GM19351 (cell line): ENCODE results near the gene CPD.
"Not testable (repeated sequence)": the region's sequence is repeated elsewhere in the genome, so short reads cannot be mapped to it uniquely, and the experiment has no call there.

ENCODE experiments used
- ATAC-seq: cut with Tn5 transposase; IDR thresholded peaks from one replicate; pipeline ENCODE4 v1.9.1; 2021; ENCODE audit warnings: mild to moderate bottlenecking, moderate library complexity; ENCODE audit not compliant: unreplicated experiment

The CPD gene

GRCh38 chr17:30424471-30424870 lies 45.7 kb downstream of the CPD start:
- ATAC-seq, result no peak

- no peak for ATAC-seq
These were observed 47.6 kb downstream of the CPD start for GRCh38 chr17:30426292-30426691.

DNA sequence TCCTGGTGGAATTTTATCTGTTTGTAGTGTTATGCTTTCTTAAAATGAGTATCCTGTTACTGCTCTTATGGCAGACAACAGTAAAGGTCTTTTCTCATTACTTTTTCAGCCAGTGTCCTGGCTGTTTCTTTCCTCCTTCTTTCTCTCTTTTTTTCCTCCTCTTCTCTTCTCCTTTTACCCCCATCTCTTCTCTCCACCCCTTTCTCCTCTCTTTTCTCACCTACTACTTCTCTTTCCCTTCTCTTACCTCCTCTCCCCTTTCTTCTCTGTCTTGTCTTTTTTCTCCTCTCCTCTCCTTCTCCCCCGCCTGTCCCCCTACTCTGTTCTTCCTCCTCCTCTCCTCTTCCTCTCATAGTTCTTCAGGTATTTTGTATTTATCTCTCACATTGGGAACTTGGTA lies 48.9 kb downstream of the CPD start:
- no peak for ATAC-seq

DNA sequence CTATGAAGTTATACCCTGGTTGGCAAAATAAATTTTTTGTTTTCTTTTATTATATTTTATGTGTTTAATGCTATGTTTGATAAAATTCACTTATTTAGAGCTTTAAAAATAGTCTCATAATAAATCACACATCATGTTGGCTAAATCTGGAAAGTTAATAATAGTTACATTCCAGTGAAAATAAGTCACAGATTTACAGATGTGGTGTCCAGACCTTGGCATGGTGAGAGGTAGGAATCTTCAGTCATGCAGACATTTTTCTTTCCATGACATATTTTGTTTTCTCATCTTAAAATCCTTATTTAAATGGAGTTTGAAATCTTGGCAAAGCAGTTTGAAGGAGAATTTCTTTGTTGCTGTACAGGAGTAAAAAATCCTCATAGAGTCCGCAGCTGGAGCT lies 50.4 kb downstream of the CPD start:
- no peak for ATAC-seq

- no peak for ATAC-seq
These were observed 54.8 kb downstream of the CPD start for GRCh38 chr17:30433514-30433913.

DNA sequence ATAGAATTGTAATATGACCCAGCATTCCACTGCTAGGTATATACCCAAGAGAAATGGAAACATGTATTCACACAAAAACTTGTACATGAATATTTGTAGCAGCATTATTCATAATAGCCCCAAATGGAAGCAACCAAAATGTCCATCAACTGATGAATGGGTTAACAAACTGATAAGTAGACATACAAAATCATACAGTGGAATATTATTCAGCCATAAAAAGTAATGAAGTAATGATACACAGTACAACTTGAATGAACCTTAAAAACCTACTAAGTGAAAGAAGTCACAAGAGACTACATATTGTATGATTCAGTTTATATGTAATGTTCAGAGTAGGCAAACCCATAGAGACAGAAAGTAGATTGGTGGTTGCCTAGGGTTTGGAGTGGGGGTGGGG lies 58.0 kb downstream of the CPD start:
- ATAC-seq, result no peak

- no peak for ATAC-seq
These were observed 65.0 kb downstream of the CPD start for GRCh38 chr17:30443721-30444120.

DNA sequence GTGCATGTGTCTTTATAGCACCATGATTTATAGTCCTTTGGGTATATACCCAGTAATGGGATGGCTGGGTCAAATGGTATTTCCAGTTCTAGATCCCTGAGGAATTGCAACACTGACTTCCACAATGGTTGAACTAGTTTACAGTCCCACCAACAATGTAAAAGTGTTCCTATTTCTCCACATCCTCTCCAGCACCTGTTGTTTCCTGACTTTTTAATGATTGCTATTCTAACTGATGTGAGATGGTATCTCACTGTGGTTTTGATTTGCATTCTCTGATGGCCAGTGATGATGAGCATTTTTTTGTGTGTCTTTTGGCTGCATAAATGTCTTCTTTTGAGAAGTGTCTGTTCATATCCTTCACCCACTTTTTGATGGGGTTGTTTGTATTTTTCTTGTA lies 67.9 kb downstream of the CPD start:
- not testable (repeated sequence) for ATAC-seq

DNA sequence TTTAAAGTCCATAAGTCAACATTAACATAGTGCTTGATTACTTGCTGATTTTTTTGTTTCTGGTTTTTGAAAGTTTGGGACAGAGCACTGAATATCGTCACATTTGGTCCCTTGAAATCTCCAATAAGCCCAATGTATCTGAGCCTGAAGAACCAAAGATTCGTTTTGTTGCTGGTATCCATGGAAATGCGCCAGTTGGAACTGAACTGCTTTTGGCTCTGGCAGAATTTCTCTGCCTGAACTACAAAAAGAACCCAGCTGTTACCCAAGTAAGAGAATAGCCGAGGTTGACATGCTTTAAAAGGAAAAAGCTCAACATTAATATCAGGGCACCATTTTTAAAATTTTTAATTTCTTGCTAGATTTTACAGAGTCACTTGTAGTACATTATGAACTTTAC lies 70.8 kb downstream of the CPD start:
- no peak for ATAC-seq

GRCh38 chr17:30450125-30451027 lies 71.6 kb downstream of the CPD start:
- ATAC-seq, result no peak

- ATAC-seq, result no peak
These were observed 75.9 kb downstream of the CPD start for GRCh38 chr17:30454635-30455034.

DNA sequence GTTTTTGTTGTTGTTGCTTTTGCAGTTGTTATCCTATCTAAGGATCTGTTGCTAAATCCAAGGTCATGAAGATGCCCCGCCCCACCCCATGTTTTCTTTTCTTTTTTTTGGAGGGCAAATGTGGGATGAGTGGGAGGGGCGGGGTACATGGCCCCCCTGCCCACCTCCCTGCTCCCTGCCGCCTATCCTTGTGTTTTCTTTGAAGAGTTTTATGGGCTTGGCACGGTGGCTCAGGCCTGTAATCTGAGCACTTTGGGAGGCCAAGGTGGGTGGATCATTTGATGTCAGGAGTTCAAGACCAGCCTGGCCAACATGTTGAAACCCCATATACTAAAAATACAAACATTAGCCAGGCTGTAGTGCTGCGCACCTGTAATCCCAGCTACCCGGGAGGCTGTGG lies 79.6 kb downstream of the CPD start:
- no peak for ATAC-seq

DNA sequence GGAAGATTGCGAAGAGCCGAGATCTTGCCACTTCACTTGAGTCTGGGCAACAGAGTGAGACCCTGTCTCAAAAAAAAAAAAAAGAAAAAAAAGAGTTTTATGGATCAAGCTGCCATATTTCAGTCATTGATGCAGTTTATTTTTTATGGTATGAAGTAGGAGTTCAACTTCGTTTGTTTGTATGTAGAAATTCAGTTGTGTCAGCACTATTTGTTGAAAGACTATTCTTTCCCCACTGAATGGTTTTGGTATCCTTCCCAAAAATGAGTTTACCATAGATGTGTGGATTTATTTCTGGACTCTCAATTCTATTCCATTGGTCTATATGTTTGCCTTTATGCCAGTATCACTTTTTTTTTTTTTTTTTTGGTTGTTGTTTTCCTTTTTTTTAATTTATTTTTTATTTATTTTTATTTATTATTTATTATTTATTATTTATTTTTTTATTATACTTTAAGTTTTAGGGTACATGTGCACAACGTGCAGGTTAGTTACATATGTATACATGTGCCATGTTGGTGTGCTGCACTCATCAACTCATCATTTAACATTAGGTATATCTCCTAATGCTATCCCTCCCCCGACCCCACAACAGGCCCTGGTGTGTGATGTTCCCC lies 80.2 kb downstream of the CPD start:
- not testable (repeated sequence) for ATAC-seq

DNA sequence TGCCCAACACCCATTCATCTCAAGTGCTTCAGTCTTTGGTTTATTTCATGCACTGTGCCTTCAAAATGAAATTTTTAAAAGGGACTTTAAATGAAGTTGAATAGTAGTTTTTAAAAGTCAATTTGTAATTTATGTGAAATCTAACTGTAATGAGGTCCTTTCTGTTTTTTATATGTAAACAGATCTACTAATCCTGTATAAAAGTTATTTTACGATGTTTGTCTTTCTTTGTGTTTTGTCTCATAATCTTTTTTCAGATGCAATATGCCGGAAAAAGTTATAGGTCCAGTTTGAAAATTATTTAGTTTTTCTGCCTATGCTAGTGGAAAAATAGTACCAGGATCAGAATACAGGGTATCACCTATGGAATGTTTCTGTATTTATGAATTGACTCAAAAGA lies 89.7 kb downstream of the CPD start:
- no peak for ATAC-seq

DNA sequence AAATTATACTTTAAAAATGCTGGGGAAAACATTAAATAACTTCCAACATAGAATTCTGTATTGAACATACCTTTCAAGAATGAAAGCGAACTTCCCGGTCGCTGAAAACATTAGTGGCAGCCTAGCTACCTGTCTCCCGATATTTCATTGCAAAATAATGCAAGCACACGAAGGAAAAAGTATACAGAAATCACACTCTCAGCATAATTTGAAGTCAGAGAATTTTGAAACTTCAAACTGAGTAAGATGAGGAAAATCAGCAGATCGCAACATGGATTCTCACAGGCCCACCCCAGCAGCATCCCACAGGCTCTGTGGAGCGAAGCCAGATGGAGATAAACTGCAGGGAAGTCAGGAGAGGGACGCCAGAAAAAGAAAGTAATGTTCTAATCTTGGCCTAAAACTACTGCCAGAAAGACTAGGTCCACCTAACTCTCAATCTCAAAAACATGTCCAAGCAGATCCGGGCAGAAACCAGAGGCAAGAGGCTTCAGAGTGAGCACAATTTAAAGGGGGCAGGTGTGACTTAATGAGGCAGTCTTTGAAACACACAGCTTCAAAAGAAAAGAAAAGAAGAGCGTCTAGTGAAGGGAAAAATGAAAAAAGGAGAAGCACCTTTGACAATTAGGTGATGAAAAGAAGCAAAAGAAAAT lies 93.6 kb downstream of the CPD start:
- ATAC-seq, result no peak

DNA sequence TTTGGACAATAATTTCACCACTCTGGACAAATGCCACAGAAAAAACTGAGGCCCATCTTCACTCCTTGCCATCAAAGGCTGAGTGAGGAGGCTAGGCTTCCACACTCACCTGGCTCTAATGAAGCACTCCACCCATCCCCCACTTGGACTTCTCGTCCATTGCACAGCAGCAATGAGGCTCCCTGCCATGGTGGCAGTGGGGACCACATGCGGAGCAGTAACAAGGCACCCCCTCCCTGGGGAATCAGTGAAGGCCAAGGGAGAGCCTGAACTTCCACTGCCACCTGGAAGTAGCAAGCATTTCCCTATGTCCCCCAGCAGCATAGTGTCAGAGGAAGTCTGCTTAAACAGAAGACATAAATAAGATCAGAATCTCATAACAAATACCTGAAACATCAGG lies 96.5 kb downstream of the CPD start:
- no peak for ATAC-seq

- no peak for ATAC-seq
These were observed 98.0 kb downstream of the CPD start for GRCh38 chr17:30476726-30477082.

- peak; percentile 88 for ATAC-seq
These were observed 98.5 kb downstream of the CPD start, which contains the start of gene GOSR1 for GRCh38 chr17:30477083-30477773. Gene GOSR1, plus strand, starts transcription at chr17:30477408. Its CDS starts 26 bp downstream, at chr17:30477434.

GRCh38 chr17:30477774-30478115 lies 99.0 kb downstream of the CPD start:
- ATAC-seq, result no peak

- no peak for ATAC-seq
These were observed 103.8 kb downstream of the CPD start for GRCh38 chr17:30482555-30482954.

- ATAC-seq, result no peak
These were observed 104.4 kb downstream of the CPD start for GRCh38 chr17:30483159-30483558.
